Measurements from ENCODE around the gene POU2F3. TPM values are rescaled to one million over a fixed set of nuclear protein-coding genes. Genes with fewer than 3 reads are reported as not detected.

POU2F3 gene
- total RNA-seq, 1 donor from 2014 or later: 0.98 TPM

- no peak overlapping the region for H3K27ac Mint-ChIP-seq
- peak overlapping the region; percentile 32 for H3K4me3 Mint-ChIP-seq
- peaks cover 12% of the 10 kb centered on the region for H3K4me1 Mint-ChIP-seq
- no peak for DNase-seq (ENCODE audit: low spot score in 2 of 2, unreplicated experiment in 2 of 2)
- no peak for TF ChIP-seq CTCF (IDR thresholded peaks at IDR 0.05; ENCODE audit: unreplicated experiment)
- no peaks in the 10 kb centered on the region for H3K9me3 Mint-ChIP-seq
- H3K36me3 Mint-ChIP-seq: no peaks in the 10 kb centered on the region
- H3K27me3 Mint-ChIP-seq (ENCODE audit: low read depth): peaks cover 72% of the 10 kb centered on the region
These were observed 15.0 kb downstream of the POU2F3 start for GRCh38 chr11:120254788-120255518.

- peaks cover 12% of the 10 kb centered on the region for H3K4me1 Mint-ChIP-seq
- H3K4me3 Mint-ChIP-seq: peak overlapping the region; percentile 32
These were observed 15.6 kb downstream of the POU2F3 start for GRCh38 chr11:120255519-120255866.

GRCh38 chr11:120256178-120256577 lies 16.2 kb downstream of the POU2F3 start:
- H3K4me3 Mint-ChIP-seq: no peak overlapping the region

More at GRCh38 chr11:120255519-120255866, 15.6 kb downstream of the POU2F3 start:
- no peak for TF ChIP-seq CTCF (IDR thresholded peaks at IDR 0.05; ENCODE audit: unreplicated experiment)
- H3K27me3 Mint-ChIP-seq (ENCODE audit: low read depth): peaks cover 67% of the 10 kb centered on the region
- H3K27ac Mint-ChIP-seq: no peak overlapping the region
- no peak for DNase-seq (ENCODE audit: low spot score in 2 of 2, unreplicated experiment in 2 of 2)
- H3K36me3 Mint-ChIP-seq: no peaks in the 10 kb centered on the region
- no peaks in the 10 kb centered on the region for H3K9me3 Mint-ChIP-seq

GRCh38 chr11:120256779-120257178 lies 16.8 kb downstream of the POU2F3 start:
- Mint-ChIP-seq H3K36me3 (no peaks in the 10 kb centered on the region), H3K27ac (no peak overlapping the region), H3K9me3 (no peaks in the 10 kb centered on the region), H3K4me1 (peaks cover 12% of the 10 kb centered on the region), H3K27me3 (ENCODE audit: low read depth) (peaks cover 64% of the 10 kb centered on the region), H3K4me3 (no peak overlapping the region)
- no peak for TF ChIP-seq CTCF (IDR thresholded peaks at IDR 0.05; ENCODE audit: unreplicated experiment)
- DNase-seq (ENCODE audit: low spot score in 2 of 2, unreplicated experiment in 2 of 2): no peak

More at GRCh38 chr11:120256178-120256577, 16.2 kb downstream of the POU2F3 start:
- Mint-ChIP-seq H3K36me3 (no peaks in the 10 kb centered on the region), H3K27me3 (ENCODE audit: low read depth) (peaks cover 67% of the 10 kb centered on the region), H3K4me1 (peaks cover 12% of the 10 kb centered on the region), H3K27ac (no peak overlapping the region), H3K9me3 (no peaks in the 10 kb centered on the region)
- TF ChIP-seq CTCF (IDR thresholded peaks at IDR 0.05; ENCODE audit: unreplicated experiment): no peak
- DNase-seq (ENCODE audit: low spot score in 2 of 2, unreplicated experiment in 2 of 2): no peak

GRCh38 chr11:120257346-120257745 lies 17.4 kb downstream of the POU2F3 start:
- DNase-seq (ENCODE audit: low spot score in 2 of 2, unreplicated experiment in 2 of 2): no peak

More at GRCh38 chr11:120257346-120257745, 17.4 kb downstream of the POU2F3 start:
- Mint-ChIP-seq H3K9me3 (no peaks in the 10 kb centered on the region), H3K36me3 (no peaks in the 10 kb centered on the region), H3K4me1 (peaks cover 12% of the 10 kb centered on the region), H3K27me3 (ENCODE audit: low read depth) (peaks cover 64% of the 10 kb centered on the region), H3K27ac (no peak overlapping the region), H3K4me3 (no peak overlapping the region)
- TF ChIP-seq CTCF (IDR thresholded peaks at IDR 0.05; ENCODE audit: unreplicated experiment): no peak
